Measurements from ENCODE around the gene PUM1. TPM values are rescaled to one million over a fixed set of nuclear protein-coding genes. Genes with fewer than 3 reads are reported as not detected.

PUM1 gene
- total and polyA plus RNA-seq, 2 donors (not counting 3 experiments of a cell fraction or from before 2014, with no cell fraction given) = 94.7 to 124 TPM

DNA sequence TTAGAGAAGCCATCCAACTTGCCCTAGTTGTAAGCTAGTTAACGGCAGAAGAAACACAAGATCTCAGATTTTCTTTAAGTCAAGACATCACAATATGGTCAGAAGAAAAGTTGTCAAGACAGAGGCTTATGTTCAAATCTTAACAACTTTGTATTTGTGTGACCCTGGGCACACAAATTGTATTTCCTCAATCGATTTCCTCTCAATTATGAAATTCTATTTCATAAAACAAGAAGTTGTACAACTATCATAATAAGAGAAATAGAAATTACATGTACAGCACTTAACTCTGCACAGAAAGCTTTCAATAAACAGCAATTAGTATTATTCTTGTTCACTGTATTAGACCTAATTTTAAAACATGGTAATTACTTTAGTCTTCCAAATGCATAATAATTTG lies 94.0 kb downstream of the PUM1 start:
- no peaks in the 10 kb centered on the region for H3K27me3 ChIP-seq (ENCODE audit: control insufficient read depth in 2 of 2, insufficient read depth in 2 of 2, low read length in 2 of 2)
- no peaks in the 10 kb centered on the region for H3K9me3 ChIP-seq (replicated peaks; ENCODE audit: control insufficient read depth, insufficient read depth, low read length)
- dilution Hi-C loops (cut with MboI; ENCODE audit: extremely low pct_ligation_motif_present, low sequenced_read_pairs) = no loop called here
- peaks cover 71% of the 10 kb centered on the region for H3K79me2 ChIP-seq (ENCODE audit: control insufficient read depth, insufficient read depth, low read length)
- no peak overlapping the region for H3K9ac ChIP-seq (replicated peaks; ENCODE audit: extremely low read depth, insufficient read depth, low read length)
- peaks cover 12% of the 10 kb centered on the region for H4K20me1 ChIP-seq (replicated peaks; ENCODE audit: control insufficient read depth, extremely low read depth, insufficient read depth, low read length)
- DNase-seq (ENCODE audit: low read depth, low spot score) (no peak), FAIRE-seq (no peak)
- H3K36me3 ChIP-seq (ENCODE audit: control insufficient read depth in 2 of 2, extremely low read depth in 1 of 2, insufficient read depth in 2 of 2, low read length in 2 of 2) = peaks cover 6 to 10% of the 10 kb centered on the region in 2 experiments
- no peaks in the 10 kb centered on the region for H3K9me1 ChIP-seq (replicated peaks; ENCODE audit: control insufficient read depth, extremely low read depth, insufficient read depth, low read length)
- intact Hi-C loops (cut with micrococcal nuclease) = no loop called here
- H2AFZ ChIP-seq (ENCODE audit: low read depth, low read length) = no peak overlapping the region
- CTCF ChIA-PET = no interaction called here
- H3K4me1 ChIP-seq (ENCODE audit: control insufficient read depth, extremely low read depth, insufficient read depth, low read length) = peaks cover 24% of the 10 kb centered on the region
- POLR2A ChIA-PET = no interaction called here
- TF ChIP-seq MAX (IDR thresholded peaks at IDR 0.05; ENCODE audit: insufficient read depth, insufficient read length) = no peak
- no peak for TF ChIP-seq GATA2 (IDR thresholded peaks at IDR 0.05; ENCODE audit: insufficient read depth, insufficient read length, low read depth, low read length)
- no peak for TF ChIP-seq FOS (IDR thresholded peaks at IDR 0.05; ENCODE audit: borderline replicate concordance, insufficient read depth, low read length)
- no peak for TF ChIP-seq EZH2 (IDR thresholded peaks at IDR 0.05; ENCODE audit: borderline replicate concordance, low read depth, low read length, severe bottlenecking)
- no peak for TF ChIP-seq MYC (IDR thresholded peaks at IDR 0.05; ENCODE audit: low read depth, low read length)
- no peak for TF ChIP-seq JUN (IDR thresholded peaks at IDR 0.05; ENCODE audit: borderline replicate concordance, insufficient read depth, insufficient read length, low read depth)
- TF ChIP-seq, protein P1, sequence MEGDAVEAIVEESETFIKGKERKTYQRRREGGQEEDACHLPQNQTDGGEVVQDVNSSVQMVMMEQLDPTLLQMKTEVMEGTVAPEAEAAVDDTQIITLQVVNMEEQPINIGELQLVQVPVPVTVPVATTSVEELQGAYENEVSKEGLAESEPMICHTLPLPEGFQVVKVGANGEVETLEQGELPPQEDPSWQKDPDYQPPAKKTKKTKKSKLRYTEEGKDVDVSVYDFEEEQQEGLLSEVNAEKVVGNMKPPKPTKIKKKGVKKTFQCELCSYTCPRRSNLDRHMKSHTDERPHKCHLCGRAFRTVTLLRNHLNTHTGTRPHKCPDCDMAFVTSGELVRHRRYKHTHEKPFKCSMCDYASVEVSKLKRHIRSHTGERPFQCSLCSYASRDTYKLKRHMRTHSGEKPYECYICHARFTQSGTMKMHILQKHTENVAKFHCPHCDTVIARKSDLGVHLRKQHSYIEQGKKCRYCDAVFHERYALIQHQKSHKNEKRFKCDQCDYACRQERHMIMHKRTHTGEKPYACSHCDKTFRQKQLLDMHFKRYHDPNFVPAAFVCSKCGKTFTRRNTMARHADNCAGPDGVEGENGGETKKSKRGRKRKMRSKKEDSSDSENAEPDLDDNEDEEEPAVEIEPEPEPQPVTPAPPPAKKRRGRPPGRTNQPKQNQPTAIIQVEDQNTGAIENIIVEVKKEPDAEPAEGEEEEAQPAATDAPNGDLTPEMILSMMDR (IDR thresholded peaks at IDR 0.05; ENCODE audit: extremely low read depth in 1 of 2, insufficient read depth in 1 of 2, low read depth in 1 of 2, low read length in 2 of 2) = no peak
- TF ChIP-seq POLR2A (IDR thresholded peaks at IDR 0.05; ENCODE audit: low read depth, low read length) = no peak
- no peak for TF ChIP-seq POLR2AphosphoS5 (IDR thresholded peaks at IDR 0.05; ENCODE audit: insufficient read depth, low read depth, low read length)
- no peak overlapping the region for H3K27ac ChIP-seq (ENCODE audit: insufficient read depth, low read depth, low read length)
- H3K4me2 ChIP-seq (ENCODE audit: insufficient read depth, low read length) = no peak overlapping the region
- H3K4me3 ChIP-seq (replicated peaks in 1 of 3; ENCODE audit: insufficient read depth in 1 of 3, low read depth in 1 of 3, low read length in 3 of 3) = no peak overlapping the region
- BruUV-seq (replicated peaks) = no TSS peak
